Hematopoietic multipotent progenitor cell (in vitro differentiated cells): ENCODE data around the gene CCND1. TPM values are rescaled to one million over a fixed set of nuclear protein-coding genes. Genes with fewer than 3 reads are reported as not detected.

Source experiments
- total RNA-seq: library from RNA; depleted of rRNA; stranded (reverse); fragments of >200 nt; gene quantifications from one replicate; pipeline ENCODE4 v1.2.3, GENCODE V29; 2012

Gene CCND1
- total RNA-seq, 1 donor = 1.6 TPM

Other genes starting within 250 kb of the CCND1 start
- not detected for gene LINC01488, start 159.5 kb upstream of the CCND1 start, total RNA-seq
- gene LTO1, start 34.2 kb downstream of the CCND1 start, total RNA-seq = 23.2 TPM
- gene FGF19, start 62.9 kb downstream of the CCND1 start, total RNA-seq = not detected
- not detected for gene FGF4, start 134.2 kb downstream of the CCND1 start, total RNA-seq
- not detected for gene FGF3, start 178.3 kb downstream of the CCND1 start, total RNA-seq